IMR-90 (cell line): ENCODE measurements around the gene NLRP1.

ENCODE experiments used
- CHD1 ChIP-seq: IDR thresholded peaks from 2 replicates; pipeline ENCODE4 v1.6.1; 2012; ENCODE audit warnings: low read depth, low read length, improper control_type of control experiment
- TF ChIP-seq, protein P1 (sequence below): conservative IDR thresholded peaks from 2 replicates; pipeline ENCODE4 v1.5.1; 2012; ENCODE audit warnings: mild to moderate bottlenecking, low read depth, low read length, improper control_type of control experiment

GRCh38 chr17:5466295-5466694 lies 118.0 kb downstream of the NLRP1 start:
- TF ChIP-seq, protein P1, sequence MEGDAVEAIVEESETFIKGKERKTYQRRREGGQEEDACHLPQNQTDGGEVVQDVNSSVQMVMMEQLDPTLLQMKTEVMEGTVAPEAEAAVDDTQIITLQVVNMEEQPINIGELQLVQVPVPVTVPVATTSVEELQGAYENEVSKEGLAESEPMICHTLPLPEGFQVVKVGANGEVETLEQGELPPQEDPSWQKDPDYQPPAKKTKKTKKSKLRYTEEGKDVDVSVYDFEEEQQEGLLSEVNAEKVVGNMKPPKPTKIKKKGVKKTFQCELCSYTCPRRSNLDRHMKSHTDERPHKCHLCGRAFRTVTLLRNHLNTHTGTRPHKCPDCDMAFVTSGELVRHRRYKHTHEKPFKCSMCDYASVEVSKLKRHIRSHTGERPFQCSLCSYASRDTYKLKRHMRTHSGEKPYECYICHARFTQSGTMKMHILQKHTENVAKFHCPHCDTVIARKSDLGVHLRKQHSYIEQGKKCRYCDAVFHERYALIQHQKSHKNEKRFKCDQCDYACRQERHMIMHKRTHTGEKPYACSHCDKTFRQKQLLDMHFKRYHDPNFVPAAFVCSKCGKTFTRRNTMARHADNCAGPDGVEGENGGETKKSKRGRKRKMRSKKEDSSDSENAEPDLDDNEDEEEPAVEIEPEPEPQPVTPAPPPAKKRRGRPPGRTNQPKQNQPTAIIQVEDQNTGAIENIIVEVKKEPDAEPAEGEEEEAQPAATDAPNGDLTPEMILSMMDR, result no peak
- TF ChIP-seq CHD1, result no peak
